Measurements from ENCODE around the gene NANOS3.

DNA sequence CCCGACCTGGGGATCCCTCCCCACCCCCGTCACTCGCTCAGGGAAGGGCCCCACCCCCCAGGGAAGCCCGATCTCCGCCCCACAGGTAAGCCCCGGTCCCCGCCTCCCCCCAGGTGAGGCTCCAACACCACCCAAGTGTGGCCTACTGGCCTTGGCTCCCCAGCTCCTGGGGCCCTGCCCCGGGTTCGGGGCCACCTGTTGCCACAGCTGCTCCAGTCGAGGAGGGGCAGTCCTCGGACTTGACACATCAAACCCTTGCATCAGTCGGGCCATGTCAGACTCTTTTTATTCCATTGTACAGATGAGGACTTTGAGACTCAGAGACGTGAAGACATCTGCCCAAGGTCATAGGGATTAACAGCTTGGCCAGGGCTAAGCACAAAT lies 29.6 kb downstream of the NANOS3 start:
- TF ChIP-seq POLR2AphosphoS5 (IDR thresholded peaks at IDR 0.05; ENCODE audit: low read length) (no peak), MYC (IDR thresholded peaks at IDR 0.05; ENCODE audit: insufficient read depth, insufficient read length, insufficient replicate concordance, low read length, severe bottlenecking) (no peak), ATF7 (IDR thresholded peaks at IDR 0.05; ENCODE audit: low read depth) (no peak), RAD21 (IDR thresholded peaks at IDR 0.05; ENCODE audit: insufficient read depth, low read depth, low read length) (no peak)
